Peyer's patch (tissue), 4 donors: ENCODE data around the gene C1orf210. TPM values are rescaled to one million over a fixed set of nuclear protein-coding genes. Genes with fewer than 3 reads are reported as not detected.
A peak's percentile ranks its signal among the peaks of the same experiment; 100 is the strongest.

Experiments
- DNase-seq, 3 donors: peaks; one replicate each; pipeline ENCODE4 v3.0.0-alpha.2; 2017 to 2019
- H3K27ac ChIP-seq, 4 donors: fragments of 200-600 bp; sonication (generic); one replicate each; pipeline ENCODE4 v1.5.1; 2016 to 2019
- H3K27me3 ChIP-seq, 2 donors: fragments of 200-600 bp; sonication (generic); one replicate each; pipeline ENCODE4 v1.5.1; 2019
- H3K36me3 ChIP-seq, 3 donors: fragments of 200-600 bp; sonication (generic); one replicate each; pipeline ENCODE4 v1.5.1; 2016 to 2019
- H3K4me1 ChIP-seq, 4 donors: fragments of 200-600 bp; sonication (generic); one replicate each; pipeline ENCODE4 v1.5.1; 2016 to 2019
- H3K4me3 ChIP-seq, 4 donors: fragments of 200-600 bp; sonication (generic); 1 replicate in 3 of 4; 2 replicates in 1 of 4; pipeline ENCODE4 v1.5.1; 2016 to 2019; ENCODE audit warnings: mild to moderate bottlenecking in 1 of 4
- H3K9me3 ChIP-seq, 4 donors: fragments of 200-600 bp; sonication (generic); one replicate each; pipeline ENCODE4 v1.5.1; 2016 to 2019; ENCODE audit warnings: mild to moderate bottlenecking in 1 of 4
- POLR2A ChIP-seq, 2 donors: fragments of 450-650 bp; IDR thresholded peaks; one replicate each; pipeline ENCODE4 v1.5.1; 2017; ENCODE audit warnings: antibody characterized with exemption in 2 of 2, mild to moderate bottlenecking in 2 of 2, moderate library complexity in 2 of 2
- total RNA-seq, 4 donors: library from RNA; depleted of rRNA; stranded (reverse); fragments of >200 nt; gene quantifications; one replicate each; pipeline ENCODE4 v1.1.0, GENCODE V29; 2016
- TF ChIP-seq, protein P1 (sequence below), 6 experiments: fragments of 450-650 bp in 4 of 6; fragments of 200-600 bp in 2 of 6; sonication (generic) in 1 of 6; IDR thresholded peaks; one replicate each; pipeline ENCODE4 v1.5.1; 2017 to 2019; ENCODE audit warnings: antibody characterized with exemption in 6 of 6, mild to moderate bottlenecking in 3 of 6, moderate library complexity in 1 of 6

The C1orf210 gene
- total RNA-seq, 4 donors from 2014 or later = 4.1 to 80.9 (median 74.4) TPM

DNA sequence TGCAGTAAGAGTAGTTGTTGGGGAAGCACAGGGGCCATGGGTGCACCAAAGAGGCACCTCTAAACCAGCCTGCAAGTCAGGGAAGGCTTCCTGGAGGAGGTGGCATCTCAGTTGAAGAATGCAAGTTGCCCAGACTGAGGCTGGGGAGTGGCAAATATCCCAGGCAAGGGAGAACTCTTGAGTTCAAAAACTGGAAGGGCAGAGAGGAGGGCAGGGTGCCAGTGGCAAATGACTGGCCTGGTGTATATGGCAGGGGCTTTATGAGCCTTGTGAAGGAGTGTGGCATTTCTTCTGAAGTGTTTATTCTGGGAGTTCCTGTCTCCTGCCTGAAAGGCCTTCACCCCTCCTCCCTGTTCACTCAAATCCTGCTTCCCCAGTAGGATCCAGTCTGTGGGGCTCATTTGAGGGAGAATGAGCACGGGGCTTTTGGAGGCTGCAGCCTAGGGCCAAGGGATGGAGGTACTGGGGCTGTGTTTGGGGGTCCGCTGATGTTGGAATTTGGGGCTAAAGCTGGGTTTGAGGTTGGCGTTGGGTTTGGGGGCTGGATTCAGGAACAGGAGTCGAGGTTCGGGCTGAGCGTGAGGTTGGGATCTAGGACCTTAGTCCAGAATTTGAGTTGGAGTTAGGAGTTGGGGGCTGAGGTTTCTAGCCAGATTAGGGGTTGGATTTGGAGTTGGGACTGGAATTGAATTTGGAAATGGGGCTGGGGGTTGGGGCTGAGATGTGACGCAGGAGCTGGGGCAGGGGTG lies 15.6 kb downstream of the C1orf210 start, which contains the start of gene TMEM125:
Gene TMEM125 (plus strand): TSS at position 357 of the 749 bp plus-strand sequence. CDS start 2,740 bp downstream, outside the sequence.
- Histone ChIP-seq H3K36me3 (no peaks in the 10 kb centered on the region), H3K27me3 (no peaks in the 10 kb centered on the region), H3K4me1 (peaks cover 0 to 28% (median 3%) of the 10 kb centered on the region in 4 donors), H3K27ac (peak within 1 kb of the TSS in 3 of 4 donors; percentile 66 to 90 (median 69)), H3K4me3 (peak within 1 kb of the TSS; percentile 11 to 53 (median 40)), H3K9me3 (no peaks in the 10 kb centered on the region)
- TF ChIP-seq, protein P1, sequence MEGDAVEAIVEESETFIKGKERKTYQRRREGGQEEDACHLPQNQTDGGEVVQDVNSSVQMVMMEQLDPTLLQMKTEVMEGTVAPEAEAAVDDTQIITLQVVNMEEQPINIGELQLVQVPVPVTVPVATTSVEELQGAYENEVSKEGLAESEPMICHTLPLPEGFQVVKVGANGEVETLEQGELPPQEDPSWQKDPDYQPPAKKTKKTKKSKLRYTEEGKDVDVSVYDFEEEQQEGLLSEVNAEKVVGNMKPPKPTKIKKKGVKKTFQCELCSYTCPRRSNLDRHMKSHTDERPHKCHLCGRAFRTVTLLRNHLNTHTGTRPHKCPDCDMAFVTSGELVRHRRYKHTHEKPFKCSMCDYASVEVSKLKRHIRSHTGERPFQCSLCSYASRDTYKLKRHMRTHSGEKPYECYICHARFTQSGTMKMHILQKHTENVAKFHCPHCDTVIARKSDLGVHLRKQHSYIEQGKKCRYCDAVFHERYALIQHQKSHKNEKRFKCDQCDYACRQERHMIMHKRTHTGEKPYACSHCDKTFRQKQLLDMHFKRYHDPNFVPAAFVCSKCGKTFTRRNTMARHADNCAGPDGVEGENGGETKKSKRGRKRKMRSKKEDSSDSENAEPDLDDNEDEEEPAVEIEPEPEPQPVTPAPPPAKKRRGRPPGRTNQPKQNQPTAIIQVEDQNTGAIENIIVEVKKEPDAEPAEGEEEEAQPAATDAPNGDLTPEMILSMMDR (IDR thresholded peaks at IDR 0.05) = no peak
- TF ChIP-seq POLR2A (IDR thresholded peaks at IDR 0.05) = no peak
- DNase-seq = peak in 1 of 3 donors; percentile 59

DNA sequence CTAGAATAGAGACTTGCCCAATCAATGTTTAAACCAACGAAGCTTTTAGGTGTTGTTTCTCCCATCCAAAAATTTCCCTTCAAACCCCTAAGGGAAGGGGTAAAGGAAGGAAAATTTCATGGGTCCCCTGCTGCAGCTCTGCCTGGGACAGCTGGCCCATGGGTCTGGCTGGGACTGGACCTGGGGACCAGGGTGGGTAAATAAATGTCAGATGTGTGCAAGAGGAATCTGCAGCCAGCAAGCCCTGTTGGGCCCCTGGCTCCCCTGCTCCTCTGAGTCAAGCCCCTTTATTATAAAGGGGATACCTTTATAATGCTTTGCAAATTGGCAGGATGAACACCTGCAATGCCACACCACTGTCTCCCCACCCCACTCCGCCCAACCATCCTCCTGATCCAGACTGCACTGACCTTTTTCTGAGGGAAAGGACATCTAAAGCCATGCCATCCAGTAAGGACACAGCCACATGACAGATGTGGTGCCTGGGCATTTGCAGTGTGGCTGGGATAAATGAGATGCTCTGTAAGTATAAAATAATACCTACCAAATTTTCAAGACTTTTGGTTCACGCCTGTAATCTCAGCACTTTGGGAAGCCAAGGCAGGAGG lies 17.5 kb downstream of the C1orf210 start:
- H3K9me3 ChIP-seq = no peaks in the 10 kb centered on the region
- no peak for TF ChIP-seq POLR2A (IDR thresholded peaks at IDR 0.05)
- TF ChIP-seq, protein P1 (IDR thresholded peaks at IDR 0.05) = no peak
- H3K27ac ChIP-seq = peak overlapping the region in 3 of 4 donors; percentile 53 to 71 (median 69)
- no peak overlapping the region for H3K4me3 ChIP-seq
- H3K27me3 ChIP-seq = no peaks in the 10 kb centered on the region
- peaks cover 0 to 20% (median 3%) of the 10 kb centered on the region in 4 donors for H3K4me1 ChIP-seq
- no peaks in the 10 kb centered on the region for H3K36me3 ChIP-seq
- peak in 1 of 3 donors; percentile 44 for DNase-seq

DNA sequence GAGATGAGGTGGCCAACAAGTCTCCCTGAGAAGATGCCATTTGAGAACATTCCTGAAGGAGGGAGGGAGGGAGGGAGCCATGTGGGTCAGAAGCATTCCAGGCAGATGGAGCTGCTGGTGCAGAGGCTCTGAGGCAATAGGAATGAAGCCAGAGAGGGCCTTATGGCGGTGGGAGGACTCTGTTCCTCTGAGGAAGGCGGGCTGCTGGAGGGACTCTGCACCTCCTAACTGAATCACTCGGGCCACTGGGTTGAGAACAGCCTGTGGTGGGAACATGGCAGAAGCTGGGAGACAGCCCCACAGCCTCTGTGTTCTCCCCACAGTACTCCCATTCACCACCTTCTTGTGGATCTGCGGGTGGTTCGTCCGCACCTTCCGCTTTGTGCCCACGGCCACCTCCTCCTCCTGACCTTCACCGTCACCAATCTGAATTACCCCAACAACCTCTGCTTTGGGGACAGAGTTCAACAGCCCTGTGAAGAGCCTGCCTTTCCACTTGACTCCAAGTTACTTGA lies 18.0 kb downstream of the C1orf210 start:
- H3K27ac ChIP-seq = peak overlapping the region in 3 of 4 donors; percentile 53 to 71 (median 69)
- no peaks in the 10 kb centered on the region for H3K27me3 ChIP-seq
- TF ChIP-seq, protein P1 (IDR thresholded peaks at IDR 0.05) = no peak
- TF ChIP-seq POLR2A (IDR thresholded peaks at IDR 0.05) = peak in 1 of 2 donors; percentile 43
- H3K9me3 ChIP-seq = no peaks in the 10 kb centered on the region
- peaks cover 0 to 20% (median 3%) of the 10 kb centered on the region in 4 donors for H3K4me1 ChIP-seq
- peak in 2 of 3 donors; percentile 57 to 71 for DNase-seq
- no peak overlapping the region for H3K4me3 ChIP-seq
- no peaks in the 10 kb centered on the region for H3K36me3 ChIP-seq

DNA sequence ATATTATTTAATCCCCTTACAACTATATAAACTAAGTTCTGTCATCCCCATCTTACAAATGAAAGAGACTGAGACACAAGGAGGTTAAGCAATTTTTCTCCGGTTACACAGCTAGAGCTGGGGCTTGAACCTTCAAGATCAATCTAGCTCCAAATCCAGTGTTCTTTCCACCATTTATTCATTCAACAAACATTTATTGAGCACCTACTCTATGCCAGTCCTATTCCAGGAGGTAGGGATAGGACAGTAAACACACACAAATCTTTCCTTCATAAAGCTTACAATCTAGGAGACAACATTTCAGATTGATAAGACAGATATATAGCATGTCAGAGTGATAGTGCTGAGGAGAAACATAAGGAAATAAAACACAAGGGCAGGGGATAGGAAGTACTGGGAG lies 18.5 kb downstream of the C1orf210 start:
- Histone ChIP-seq H3K36me3 (no peaks in the 10 kb centered on the region), H3K27me3 (no peaks in the 10 kb centered on the region), H3K27ac (peak overlapping the region in 3 of 4 donors; percentile 53 to 71 (median 69)), H3K4me1 (peaks cover 0 to 20% (median 3%) of the 10 kb centered on the region in 4 donors), H3K4me3 (no peak overlapping the region), H3K9me3 (no peaks in the 10 kb centered on the region)
- TF ChIP-seq, protein P1 (IDR thresholded peaks at IDR 0.05) = no peak
- TF ChIP-seq POLR2A (IDR thresholded peaks at IDR 0.05) = no peak
- DNase-seq = no peak

DNA sequence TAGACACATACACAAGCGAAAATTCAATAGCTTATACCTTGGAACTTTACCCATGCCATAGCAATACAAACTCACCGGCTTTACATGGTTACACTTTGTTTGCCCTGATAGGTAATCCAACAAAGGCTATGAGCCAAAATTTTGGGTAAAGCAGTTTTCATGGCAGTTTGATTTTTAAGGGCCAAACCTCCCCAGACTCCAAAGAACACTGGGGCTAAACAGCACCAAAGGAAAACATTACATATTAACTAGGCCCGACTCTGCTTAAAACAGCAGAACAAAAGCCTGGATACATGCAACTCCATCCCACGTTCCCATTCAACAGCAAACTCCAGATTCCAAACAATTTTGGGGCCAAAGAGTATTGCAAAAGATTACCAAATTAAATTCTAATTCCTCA lies 19.9 kb downstream of the C1orf210 start:
- H3K27me3 ChIP-seq = no peaks in the 10 kb centered on the region
- H3K27ac ChIP-seq = no peak overlapping the region
- no peak for DNase-seq
- peaks cover 0 to 15% (median 3%) of the 10 kb centered on the region in 4 donors for H3K4me1 ChIP-seq
- no peaks in the 10 kb centered on the region for H3K36me3 ChIP-seq
- no peak overlapping the region for H3K4me3 ChIP-seq
- no peaks in the 10 kb centered on the region for H3K9me3 ChIP-seq
- TF ChIP-seq, protein P1 (IDR thresholded peaks at IDR 0.05) = no peak
- no peak for TF ChIP-seq POLR2A (IDR thresholded peaks at IDR 0.05)
